Ascending aorta (tissue), 2 donors: Measurements from ENCODE around the gene COL4A2. TPM values are rescaled to one million over a fixed set of nuclear protein-coding genes. Genes with fewer than 3 reads are reported as not detected.

Experiments
- DNase-seq, 2 donors: peaks; one replicate each; pipeline ENCODE4 v3.0.0-alpha.2; 2019; ENCODE audit warnings: low spot score in 2 of 2
- H3K27ac ChIP-seq, 2 donors: fragments of 200-600 bp; sonication (generic); one replicate each; pipeline ENCODE4 v1.5.1; 2016 to 2017; ENCODE audit warnings: mild to moderate bottlenecking in 1 of 2
- H3K27me3 ChIP-seq: fragments of 200-600 bp; sonication (generic); one replicate; pipeline ENCODE4 v1.5.1; 2017
- H3K36me3 ChIP-seq, 2 donors: fragments of 200-600 bp; sonication (generic); one replicate each; pipeline ENCODE4 v1.5.1; 2016
- H3K4me1 ChIP-seq, 2 donors: fragments of 200-600 bp; sonication (generic); one replicate each; pipeline ENCODE4 v1.5.1; 2016 to 2017; ENCODE audit warnings: mild to moderate bottlenecking in 1 of 2
- H3K4me3 ChIP-seq, 2 donors: fragments of 200-600 bp; sonication (generic); one replicate each; pipeline ENCODE4 v1.5.1; 2016 to 2017; ENCODE audit warnings: mild to moderate bottlenecking in 1 of 2
- H3K9me3 ChIP-seq, 2 donors: fragments of 200-600 bp; sonication (generic); one replicate each; pipeline ENCODE4 v1.5.1; 2016
- intact Hi-C: fragments of 100-400 bp; cut with DNase I; formaldehyde crosslinking; loops from one replicate; pipeline ENCODE4 v1.15.1; 2023
- total RNA-seq: library from RNA; depleted of rRNA; stranded (reverse); fragments of >200 nt; gene quantifications from one replicate; pipeline ENCODE4 v1.1.0, GENCODE V29; 2016
- TF ChIP-seq, protein P1 (sequence below), 3 experiments: fragments of 200-600 bp in 2 of 3; fragments of 450-650 bp in 1 of 3; sonication (generic) in 2 of 3; IDR thresholded peaks; one replicate each; pipeline ENCODE4 v1.5.1; 2016 to 2019; ENCODE audit warnings: antibody characterized with exemption in 3 of 3, mild to moderate bottlenecking in 1 of 3, moderate library complexity in 1 of 3

Gene COL4A2
- 1,227 TPM for total RNA-seq

GRCh38 chr13:110306960-110307766 lies at the start of gene COL4A2, which contains the start of gene COL4A1:
COL4A2 (plus strand) TSS chr13:110307284; CDS start chr13:110307904, 620 bp downstream.
COL4A1 (minus strand) TSS chr13:110307157; CDS start chr13:110307027, 130 bp downstream.
- peak in 1 of 2 donors; percentile 88 for DNase-seq
- no peaks in the 10 kb centered on the region for H3K27me3 ChIP-seq
- intact Hi-C loops = loop anchor here (2.0 to 5.0 kb wide), 2 partner anchors 34 to 75 kb away; no protein-coding TSS in a partner anchor
- H3K4me1 ChIP-seq = peaks cover 13 to 39% of the 10 kb centered on the region in 2 donors
- TF ChIP-seq, protein P1, sequence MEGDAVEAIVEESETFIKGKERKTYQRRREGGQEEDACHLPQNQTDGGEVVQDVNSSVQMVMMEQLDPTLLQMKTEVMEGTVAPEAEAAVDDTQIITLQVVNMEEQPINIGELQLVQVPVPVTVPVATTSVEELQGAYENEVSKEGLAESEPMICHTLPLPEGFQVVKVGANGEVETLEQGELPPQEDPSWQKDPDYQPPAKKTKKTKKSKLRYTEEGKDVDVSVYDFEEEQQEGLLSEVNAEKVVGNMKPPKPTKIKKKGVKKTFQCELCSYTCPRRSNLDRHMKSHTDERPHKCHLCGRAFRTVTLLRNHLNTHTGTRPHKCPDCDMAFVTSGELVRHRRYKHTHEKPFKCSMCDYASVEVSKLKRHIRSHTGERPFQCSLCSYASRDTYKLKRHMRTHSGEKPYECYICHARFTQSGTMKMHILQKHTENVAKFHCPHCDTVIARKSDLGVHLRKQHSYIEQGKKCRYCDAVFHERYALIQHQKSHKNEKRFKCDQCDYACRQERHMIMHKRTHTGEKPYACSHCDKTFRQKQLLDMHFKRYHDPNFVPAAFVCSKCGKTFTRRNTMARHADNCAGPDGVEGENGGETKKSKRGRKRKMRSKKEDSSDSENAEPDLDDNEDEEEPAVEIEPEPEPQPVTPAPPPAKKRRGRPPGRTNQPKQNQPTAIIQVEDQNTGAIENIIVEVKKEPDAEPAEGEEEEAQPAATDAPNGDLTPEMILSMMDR (IDR thresholded peaks at IDR 0.05) = no peak
- peaks cover 14 to 18% of the 10 kb centered on the region in 2 donors for H3K36me3 ChIP-seq
- H3K9me3 ChIP-seq = no peaks in the 10 kb centered on the region
- peak within 1 kb of the TSS; percentile 84 for H3K4me3 ChIP-seq
- peak within 1 kb of the TSS; percentile 95 to 99 for H3K27ac ChIP-seq

- peak in 1 of 2 donors; percentile 48 for DNase-seq
- intact Hi-C loops = no loop called here
- Histone ChIP-seq H3K4me1 (peaks cover 8 to 47% of the 10 kb centered on the region in 2 donors), H3K4me3 (no peak overlapping the region), H3K27ac (peak overlapping the region; percentile 85 to 95), H3K27me3 (no peaks in the 10 kb centered on the region), H3K36me3 (no peaks in the 10 kb centered on the region), H3K9me3 (no peaks in the 10 kb centered on the region)
- TF ChIP-seq, protein P1 (IDR thresholded peaks at IDR 0.05) = no peak
Observed at GRCh38 chr13:110257408-110257807, 49.7 kb upstream of the COL4A2 start.

GRCh38 chr13:110258876-110259631 lies 48.0 kb upstream of the COL4A2 start:
- Histone ChIP-seq H3K27me3 (no peaks in the 10 kb centered on the region), H3K27ac (peak overlapping the region; percentile 68 to 95), H3K9me3 (no peaks in the 10 kb centered on the region), H3K36me3 (no peaks in the 10 kb centered on the region), H3K4me1 (peaks cover 8 to 58% of the 10 kb centered on the region in 2 donors), H3K4me3 (peak overlapping the region in 1 of 2 donors; percentile 16)
- TF ChIP-seq, protein P1 (IDR thresholded peaks at IDR 0.05) = no peak
- intact Hi-C loops = no loop called here
- peak in 1 of 2 donors; percentile 66 for DNase-seq

DNA sequence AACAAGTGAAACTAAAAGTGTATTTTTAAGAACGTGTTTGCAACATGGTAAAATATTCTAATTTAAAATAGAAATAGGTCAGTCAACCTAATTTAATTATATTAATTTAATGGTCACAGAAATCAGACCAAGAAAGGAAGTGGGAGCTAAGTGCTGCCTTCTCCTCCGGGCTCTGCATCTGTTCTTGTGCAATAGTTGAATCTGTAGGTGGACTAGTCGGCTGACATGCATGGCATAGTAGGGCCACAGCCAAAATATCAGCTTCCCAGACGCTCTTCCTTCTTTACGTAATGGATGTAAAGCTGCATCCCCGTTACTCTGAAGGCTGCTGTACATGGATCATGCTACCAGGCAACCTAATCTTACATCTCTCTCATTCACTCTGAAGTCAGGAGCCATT lies 47.4 kb upstream of the COL4A2 start:
- DNase-seq = peak in 1 of 2 donors; percentile 45
- Histone ChIP-seq H3K27ac (peak overlapping the region; percentile 68 to 95), H3K27me3 (no peaks in the 10 kb centered on the region), H3K9me3 (no peaks in the 10 kb centered on the region), H3K36me3 (no peaks in the 10 kb centered on the region), H3K4me3 (peak overlapping the region in 1 of 2 donors; percentile 16), H3K4me1 (peaks cover 8 to 62% of the 10 kb centered on the region in 2 donors)
- intact Hi-C loops = no loop called here
- TF ChIP-seq, protein P1 (IDR thresholded peaks at IDR 0.05) = no peak

- Histone ChIP-seq H3K27ac (peak overlapping the region; percentile 75 to 79), H3K9me3 (no peaks in the 10 kb centered on the region), H3K4me1 (peaks cover 6 to 69% of the 10 kb centered on the region in 2 donors), H3K27me3 (no peaks in the 10 kb centered on the region), H3K36me3 (no peaks in the 10 kb centered on the region), H3K4me3 (no peak overlapping the region)
- TF ChIP-seq, protein P1 (IDR thresholded peaks at IDR 0.05) = no peak
- intact Hi-C loops = no loop called here
- DNase-seq = peak in 1 of 2 donors; percentile 59
Observed at GRCh38 chr13:110261166-110262081, 45.7 kb upstream of the COL4A2 start.
